ENCODE measurements around the gene HLA-DMA.
A peak's percentile ranks its signal among the peaks of the same experiment; 100 is the strongest.
"Not testable (repeated sequence)": the region's sequence is repeated elsewhere in the genome, so short reads cannot be mapped to it uniquely, and the experiment has no call there.

The HLA-DMA gene

GRCh38 chr6:32954986-32955802 is 2.3 kb upstream of the HLA-DMA start:
- DNase-seq: no peak

GRCh38 chr6:32954267-32954666 is 1.4 kb upstream of the HLA-DMA start:
- no peak for DNase-seq

GRCh38 chr6:32953775-32954174 is 878 bp upstream of the HLA-DMA start:
- no peak for DNase-seq

DNA sequence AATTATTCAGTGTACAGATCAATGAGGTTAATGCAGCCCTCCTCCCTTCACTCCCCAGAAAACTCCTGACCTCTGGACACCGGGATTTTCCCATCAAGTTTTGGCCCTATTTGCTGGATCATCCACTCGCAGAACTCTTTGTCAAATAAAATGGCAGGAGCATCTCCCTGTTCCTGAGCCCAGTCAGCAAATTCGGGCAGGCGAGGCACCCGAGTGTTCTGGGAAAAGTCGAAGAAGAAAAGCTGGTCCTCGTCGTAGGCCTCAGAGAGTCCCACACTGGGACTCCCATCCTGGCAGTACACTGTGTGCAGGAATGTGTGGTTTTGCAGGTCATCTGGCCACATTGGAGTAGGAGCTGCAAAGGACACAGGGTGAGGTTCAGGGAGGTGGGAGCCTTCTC is 2.4 kb downstream of the HLA-DMA start:
- DNase-seq: no peak

GRCh38 chr6:32950010-32950409 is 2.9 kb downstream of the HLA-DMA start:
- no peak for DNase-seq

- no peak for DNase-seq
Measured at GRCh38 chr6:32949113-32949512, 3.8 kb downstream of the HLA-DMA start.

GRCh38 chr6:32947552-32948465 is 5.1 kb downstream of the HLA-DMA start:
- DNase-seq: peak; percentile 49

DNA sequence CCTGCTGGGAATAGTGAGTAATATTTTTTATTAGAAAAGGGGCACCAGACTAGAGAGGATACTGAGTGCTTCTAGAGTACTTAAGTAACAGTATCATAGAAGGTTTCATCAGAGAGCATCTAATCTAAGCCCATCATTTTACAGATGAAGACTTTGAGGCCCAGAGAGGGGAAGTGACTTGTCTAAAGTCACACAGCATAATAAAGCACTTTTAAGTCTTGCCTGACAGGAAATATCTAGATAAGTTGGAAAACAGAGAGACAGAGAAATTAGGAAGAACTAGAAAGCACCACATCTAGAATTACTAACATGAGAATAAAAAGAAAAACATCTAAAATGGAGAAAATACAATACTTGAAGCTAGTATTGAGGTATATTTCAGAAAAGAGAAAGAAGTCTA is 6.0 kb downstream of the HLA-DMA start:
- no peak for DNase-seq

DNA sequence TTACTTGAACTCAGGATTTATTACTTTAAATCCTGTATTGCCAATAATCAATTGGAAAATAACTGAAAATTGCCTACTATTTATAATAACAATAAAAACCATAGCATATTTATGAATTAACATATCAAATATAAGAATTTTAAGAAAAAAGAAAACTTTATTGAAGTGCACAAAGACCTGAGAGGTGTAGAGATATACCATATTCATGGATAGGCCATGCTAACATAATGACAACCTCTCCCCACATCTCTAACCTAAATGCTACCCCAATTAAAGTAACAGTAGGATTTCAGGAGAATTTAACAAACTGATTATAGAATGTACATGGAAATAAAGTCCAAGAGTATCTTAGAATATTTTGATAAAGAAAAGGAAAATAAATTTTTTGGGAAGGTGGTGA is 6.9 kb downstream of the HLA-DMA start:
- no peak for DNase-seq

DNA sequence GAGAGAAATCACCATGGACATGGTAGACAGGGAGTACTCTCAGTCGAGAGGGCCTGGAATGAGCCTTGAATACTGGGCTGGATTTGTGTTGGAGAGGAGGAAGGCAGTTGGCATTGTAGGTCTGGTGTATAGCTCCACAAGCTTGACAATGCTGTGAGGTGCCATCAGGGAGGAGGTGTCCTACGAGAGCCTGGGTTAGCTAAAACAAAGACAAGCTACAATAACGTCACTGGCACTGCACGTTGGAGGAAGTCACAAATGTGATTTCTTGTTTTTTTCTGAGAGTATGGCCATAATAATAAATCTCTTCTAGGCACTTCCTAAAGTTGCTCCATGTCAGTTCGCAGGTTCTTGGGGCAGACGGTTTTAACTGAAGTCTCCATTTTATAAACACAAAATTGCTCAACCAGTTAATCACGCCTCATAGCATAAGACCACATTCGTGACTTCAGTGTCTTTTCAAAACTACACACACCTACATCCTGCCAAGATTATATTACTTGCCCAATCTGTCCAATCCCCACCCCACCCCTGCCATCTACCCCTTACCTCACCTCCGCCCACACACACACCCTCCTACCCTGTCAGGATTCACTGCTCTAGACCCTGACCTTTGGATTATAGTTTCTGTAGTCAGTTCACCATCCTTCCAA is 7.7 kb downstream of the HLA-DMA start:
- no peak for DNase-seq

- DNase-seq: no peak
Measured at GRCh38 chr6:32943864-32944649, 8.8 kb downstream of the HLA-DMA start.

DNA sequence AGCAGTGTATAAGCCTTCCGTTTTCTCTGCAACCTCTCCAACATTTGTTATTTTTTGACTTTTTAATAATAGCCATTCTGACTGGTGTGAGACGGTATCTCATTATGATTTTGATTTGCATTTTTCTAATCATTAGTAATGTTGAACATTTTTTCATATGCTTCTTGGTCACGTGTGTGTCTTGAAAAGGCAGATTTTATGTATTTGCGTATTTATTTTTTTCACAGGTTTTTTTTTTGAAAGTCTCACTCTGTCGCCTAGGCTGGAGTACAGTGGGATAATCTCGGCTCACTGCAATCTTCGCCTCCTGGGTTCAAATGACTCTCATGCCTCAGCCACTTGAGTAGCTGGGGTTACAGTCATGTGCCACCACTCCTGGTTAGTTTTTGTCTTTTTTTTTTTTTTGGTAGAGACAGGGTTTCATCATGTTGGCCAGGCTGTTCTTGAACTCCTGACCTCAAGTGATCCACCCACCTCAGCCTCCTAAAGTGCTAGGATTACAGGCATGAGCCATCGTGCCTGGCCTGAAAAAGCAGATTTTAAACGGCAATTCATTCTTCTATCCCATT is 10.3 kb downstream of the HLA-DMA start:
- not testable (repeated sequence) for DNase-seq

DNA sequence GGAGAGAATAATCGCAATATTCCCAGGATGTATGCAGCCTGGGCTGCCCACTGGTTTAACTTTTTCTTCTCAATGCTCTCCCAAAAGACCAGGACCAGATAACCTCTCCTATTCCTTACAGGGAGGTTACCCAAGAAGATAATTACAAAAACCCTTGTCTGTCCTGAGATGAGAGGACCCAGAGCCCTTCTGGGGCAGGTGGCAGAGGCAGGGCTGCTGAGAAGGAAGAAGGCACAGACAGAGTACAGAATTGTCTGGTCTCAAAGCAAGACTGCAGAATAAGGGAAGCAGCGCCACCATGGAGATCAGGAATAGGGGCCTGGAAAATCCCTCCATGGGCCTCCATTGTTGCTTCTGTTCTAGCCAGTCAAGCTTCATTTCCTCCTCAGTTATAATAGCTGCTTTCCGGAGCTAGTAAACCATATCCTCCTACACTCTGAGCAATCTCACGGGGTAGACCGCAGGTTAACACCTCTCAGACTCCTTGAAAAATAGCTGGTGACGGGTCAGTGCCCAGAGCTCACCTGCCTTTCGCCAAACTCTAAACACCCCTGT is 11.6 kb downstream of the HLA-DMA start:
- DNase-seq: no peak

DNA sequence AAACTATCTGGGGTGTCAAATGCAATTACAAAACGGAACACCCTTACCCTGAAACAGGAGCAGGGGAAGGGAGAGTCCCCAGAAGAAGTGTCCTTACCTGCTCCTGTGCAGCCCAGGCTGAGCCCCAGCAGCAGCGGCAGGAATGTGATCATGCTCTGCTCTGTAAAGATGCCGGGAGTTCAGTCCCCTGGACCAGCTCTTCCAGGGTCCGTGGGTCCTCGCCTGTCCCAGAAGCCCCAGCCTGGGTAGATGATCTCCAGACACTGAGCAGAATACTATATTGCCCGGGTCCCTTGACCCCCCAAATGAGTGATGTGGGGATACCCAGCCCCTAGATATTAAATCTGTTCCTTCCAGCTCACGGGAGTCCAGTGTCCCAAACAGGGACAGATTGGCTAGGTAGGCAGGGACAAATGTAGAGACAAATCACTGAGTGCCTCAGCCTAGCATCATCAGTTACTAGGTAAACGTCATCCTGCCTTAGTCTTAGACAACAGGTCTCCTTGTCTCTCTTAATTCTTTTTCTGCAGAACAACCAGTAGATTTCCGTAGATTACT is 12.2 kb downstream of the HLA-DMA start, which contains the start of gene HLA-DMB:
Gene HLA-DMB, minus strand, starts transcription at position 373 of the 558 bp plus-strand sequence. Its CDS starts 221 bp downstream, at position 152.
- peak; percentile 33 for DNase-seq

GRCh38 chr6:32938494-32938893 is 14.4 kb downstream of the HLA-DMA start:
- DNase-seq: no peak

- DNase-seq: no peak
Measured at GRCh38 chr6:32937230-32937633, 15.7 kb downstream of the HLA-DMA start.

GRCh38 chr6:32936239-32937152 is 16.4 kb downstream of the HLA-DMA start:
- DNase-seq: no peak

- DNase-seq: no peak
Measured at GRCh38 chr6:32935551-32936238, 17.2 kb downstream of the HLA-DMA start.

- DNase-seq: peak; percentile 68
Measured at GRCh38 chr6:32933661-32934085, 19.2 kb downstream of the HLA-DMA start.

Data from fibroblast of skin of abdomen (primary cell).